Ishikawa (cell line): ENCODE data around the gene BHLHA15.

ENCODE experiments used
- CEBPB ChIP-seq: IDR thresholded peaks from 2 replicates; pipeline ENCODE4 v1.6.1; 2012
- CREB1 ChIP-seq: IDR thresholded peaks from 2 replicates; pipeline ENCODE4 v1.6.1; 2012; ENCODE audit warnings: low read depth
- EGR1 ChIP-seq: IDR thresholded peaks from 2 replicates; pipeline ENCODE4 v1.6.1; 2012
- EP300 ChIP-seq: IDR thresholded peaks from 2 replicates; pipeline ENCODE4 v1.6.1; 2012; ENCODE audit warnings: borderline replicate concordance
- FOXM1 ChIP-seq: IDR thresholded peaks from 2 replicates; pipeline ENCODE4 v1.6.1; 2012; ENCODE audit warnings: low read depth, borderline replicate concordance
- NFIC ChIP-seq: IDR thresholded peaks from 2 replicates; pipeline ENCODE4 v1.6.1; 2012
- RAD21 ChIP-seq: IDR thresholded peaks from 2 replicates; pipeline ENCODE4 v1.6.1; 2012; ENCODE audit warnings: low read depth
- REST ChIP-seq: IDR thresholded peaks from 2 replicates; pipeline ENCODE4 v1.6.1; 2012; ENCODE audit warnings: low read depth, mild to moderate bottlenecking
- TAF1 ChIP-seq: IDR thresholded peaks from 2 replicates; pipeline ENCODE4 v1.6.1; 2012; ENCODE audit warnings: low read depth, mild to moderate bottlenecking
- TCF12 ChIP-seq: IDR thresholded peaks from 2 replicates; pipeline ENCODE4 v1.6.1; 2012; ENCODE audit warnings: low read depth
- TEAD4 ChIP-seq: IDR thresholded peaks from 2 replicates; pipeline ENCODE4 v1.6.1; 2012
- YY1 ChIP-seq: IDR thresholded peaks from 2 replicates; pipeline ENCODE4 v1.6.1; 2012; ENCODE audit warnings: low read depth
- ZBTB7A ChIP-seq: IDR thresholded peaks from 2 replicates; pipeline ENCODE4 v1.6.1; 2012; ENCODE audit warnings: low read depth
- TF ChIP-seq, protein P1 (sequence below): IDR thresholded peaks from 2 replicates; pipeline ENCODE4 v1.6.1; 2012
- TF ChIP-seq, protein P2 (sequence below): IDR thresholded peaks from 2 replicates; pipeline ENCODE4 v1.6.1; 2012

The BHLHA15 gene

GRCh38 chr7:98212532-98213041 is 1.3 kb downstream of the BHLHA15 start:
- TF ChIP-seq EP300 (no peak), NFIC (no peak), REST (no peak), TCF12 (no peak), TAF1 (no peak), FOXM1 (no peak), TEAD4 (no peak), RAD21 (no peak), CREB1 (no peak)

GRCh38 chr7:98213296-98213887 is 2.2 kb downstream of the BHLHA15 start:
- no peak for TF ChIP-seq CEBPB
- TF ChIP-seq, protein P1, sequence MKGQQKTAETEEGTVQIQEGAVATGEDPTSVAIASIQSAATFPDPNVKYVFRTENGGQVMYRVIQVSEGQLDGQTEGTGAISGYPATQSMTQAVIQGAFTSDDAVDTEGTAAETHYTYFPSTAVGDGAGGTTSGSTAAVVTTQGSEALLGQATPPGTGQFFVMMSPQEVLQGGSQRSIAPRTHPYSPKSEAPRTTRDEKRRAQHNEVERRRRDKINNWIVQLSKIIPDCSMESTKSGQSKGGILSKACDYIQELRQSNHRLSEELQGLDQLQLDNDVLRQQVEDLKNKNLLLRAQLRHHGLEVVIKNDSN = no peak
- TF ChIP-seq TAF1 = no peak
- no peak for TF ChIP-seq EGR1
- TF ChIP-seq, protein P2, sequence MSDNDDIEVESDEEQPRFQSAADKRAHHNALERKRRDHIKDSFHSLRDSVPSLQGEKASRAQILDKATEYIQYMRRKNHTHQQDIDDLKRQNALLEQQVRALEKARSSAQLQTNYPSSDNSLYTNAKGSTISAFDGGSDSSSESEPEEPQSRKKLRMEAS = no peak

DNA sequence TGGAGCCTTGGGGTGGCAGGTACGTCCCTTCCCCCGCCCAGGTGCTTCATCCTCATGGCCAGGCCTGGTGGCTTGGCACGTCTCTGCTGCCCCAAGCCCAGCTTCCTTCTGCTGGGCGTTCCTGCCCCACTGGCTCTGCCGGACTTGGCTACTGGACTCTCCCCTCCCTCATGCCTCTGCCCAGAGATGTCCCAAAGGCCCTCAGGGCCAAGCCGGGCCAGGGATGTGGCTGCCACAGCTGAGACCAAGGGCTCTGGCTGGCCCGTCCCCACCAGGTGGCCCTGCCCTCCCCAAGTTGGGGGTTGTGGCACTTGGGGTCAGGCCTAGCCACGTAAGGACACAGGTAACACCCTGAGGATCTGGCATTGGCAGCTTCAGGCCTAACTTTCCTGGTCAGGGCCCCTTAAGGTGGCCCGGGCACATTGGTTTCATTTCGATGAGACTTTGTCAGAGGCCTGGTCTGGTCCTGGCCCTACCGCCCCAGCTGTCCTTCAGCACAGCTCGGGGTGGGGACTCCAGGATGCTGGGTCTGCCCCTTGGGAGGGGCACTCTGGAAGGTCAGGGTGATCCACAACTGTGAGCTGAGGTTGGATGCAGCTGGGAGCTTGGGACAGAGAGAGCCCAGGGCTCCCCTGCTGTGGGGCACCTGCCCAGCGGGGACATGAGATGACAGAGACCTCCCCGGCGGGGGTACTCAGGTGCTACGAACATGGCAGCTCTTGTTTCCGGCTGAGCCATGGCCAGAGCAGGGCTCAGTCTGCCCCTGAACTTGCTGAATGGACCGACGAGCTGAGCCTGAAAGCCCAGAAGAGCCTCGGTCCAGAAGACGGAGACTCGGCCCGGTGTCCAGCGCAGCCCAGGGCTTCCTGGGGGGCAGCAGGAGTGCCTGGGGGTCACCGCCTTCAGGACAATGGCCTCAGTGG is 2.9 kb downstream of the BHLHA15 start:
- TF ChIP-seq REST (no peak), RAD21 (no peak), CEBPB (no peak)

DNA sequence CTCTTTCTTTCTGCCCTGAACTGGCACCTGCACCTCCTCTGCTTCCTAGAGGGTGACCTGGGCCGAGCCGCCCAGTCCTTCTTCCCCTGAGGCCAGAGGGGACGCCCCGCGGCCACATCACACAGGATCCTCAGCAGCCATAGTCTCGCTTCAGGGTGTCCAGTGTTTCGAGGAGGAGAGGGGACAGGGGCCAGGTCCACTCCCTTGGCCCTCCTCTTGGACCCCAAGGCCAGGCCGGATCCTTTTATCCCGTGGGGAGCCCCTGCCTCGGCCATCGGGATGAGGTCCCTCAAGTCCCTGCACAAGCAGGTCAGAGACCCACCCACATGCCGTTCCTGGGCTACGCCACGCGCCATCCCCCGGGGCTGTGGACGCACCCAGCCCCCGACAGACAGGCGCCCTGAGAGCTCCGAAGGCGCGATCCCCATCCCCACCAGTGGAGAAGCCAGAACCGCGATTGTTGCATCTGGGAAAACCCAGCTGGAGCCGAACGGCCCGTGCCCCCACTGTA is 3.6 kb downstream of the BHLHA15 start:
- TF ChIP-seq EGR1 (no peak), TEAD4 (no peak), CREB1 (no peak), CEBPB (no peak), FOXM1 (no peak), TAF1 (no peak), YY1 (no peak), TCF12 (no peak), NFIC (no peak), REST (no peak), RAD21 (no peak), ZBTB7A (no peak)
- TF ChIP-seq, protein P2 = no peak
- TF ChIP-seq, protein P1 = no peak
